GM20431 (cell line): Measurements from ENCODE around the gene MX2.
"Not testable (repeated sequence)": the region's sequence is repeated elsewhere in the genome, so short reads cannot be mapped to it uniquely, and the experiment has no call there.

Experiments used
- in situ Hi-C: fragments of 300-500 bp; cut with MseI, MboI; formaldehyde crosslinking; loops from one replicate; pipeline ENCODE4 v1.15.0; 2020; ENCODE audit warnings: low sequenced_read_pairs; ENCODE audit not compliant: unreplicated experiment

Gene MX2

GRCh38 chr21:41361786-41362604 lies at the start of gene MX2:
TSS of gene MX2 (plus strand) at chr21:41362027. CDS start at chr21:41376907, 14,880 bp downstream.
- in situ Hi-C loops: no loop called here

GRCh38 chr21:41313285-41314164 lies 48.3 kb upstream of the MX2 start:
- in situ Hi-C loops: not testable (repeated sequence)

- in situ Hi-C loops: no loop called here
Measured at GRCh38 chr21:41315726-41316125, 46.1 kb upstream of the MX2 start.

- in situ Hi-C loops: no loop called here
Measured at GRCh38 chr21:41316200-41317062, 45.4 kb upstream of the MX2 start, which contains the start of gene FAM3B. TSS of gene FAM3B (plus strand) at chr21:41316801. CDS start at chr21:41316880, 79 bp downstream.

- in situ Hi-C loops: no loop called here
Measured at GRCh38 chr21:41317063-41317392, 44.8 kb upstream of the MX2 start.

- in situ Hi-C loops: no loop called here
Measured at GRCh38 chr21:41317458-41317857, 44.4 kb upstream of the MX2 start.

- in situ Hi-C loops: no loop called here
Measured at GRCh38 chr21:41318218-41318617, 43.6 kb upstream of the MX2 start.

GRCh38 chr21:41319273-41319672 lies 42.6 kb upstream of the MX2 start:
- in situ Hi-C loops: no loop called here

- in situ Hi-C loops: no loop called here
Measured at GRCh38 chr21:41321211-41321907, 40.5 kb upstream of the MX2 start.

- in situ Hi-C loops: no loop called here
Measured at GRCh38 chr21:41321908-41322495, 39.8 kb upstream of the MX2 start.

- in situ Hi-C loops: no loop called here
Measured at GRCh38 chr21:41322496-41323382, 39.1 kb upstream of the MX2 start.

- in situ Hi-C loops: no loop called here
Measured at GRCh38 chr21:41325138-41325912, 36.5 kb upstream of the MX2 start.

GRCh38 chr21:41326414-41327080 lies 35.3 kb upstream of the MX2 start:
- in situ Hi-C loops: no loop called here

- in situ Hi-C loops: no loop called here
Measured at GRCh38 chr21:41327753-41328152, 34.1 kb upstream of the MX2 start.

- in situ Hi-C loops: no loop called here
Measured at GRCh38 chr21:41328660-41329607, 32.9 kb upstream of the MX2 start.

GRCh38 chr21:41333752-41334151 lies 28.1 kb upstream of the MX2 start:
- in situ Hi-C loops: no loop called here
